GM19463 (cell line): ENCODE measurements around the gene GM2A.
"Not testable (repeated sequence)": the region's sequence is repeated elsewhere in the genome, so short reads cannot be mapped to it uniquely, and the experiment has no call there.

Experiments
- ATAC-seq: cut with Tn5 transposase; IDR thresholded peaks from one replicate; pipeline ENCODE4 v1.9.1; 2021; ENCODE audit warnings: mild to moderate bottlenecking, moderate library complexity; ENCODE audit not compliant: unreplicated experiment

The GM2A gene

GRCh38 chr5:151227918-151228447 is 25.0 kb upstream of the GM2A start:
- ATAC-seq = no peak

GRCh38 chr5:151228986-151229385 is 24.0 kb upstream of the GM2A start:
- ATAC-seq = no peak

GRCh38 chr5:151230048-151230680 is 22.8 kb upstream of the GM2A start:
- no peak for ATAC-seq

GRCh38 chr5:151231359-151231758 is 21.6 kb upstream of the GM2A start:
- ATAC-seq = no peak

- ATAC-seq = peak; percentile 41
Observed at GRCh38 chr5:151233616-151234085, 19.3 kb upstream of the GM2A start.

GRCh38 chr5:151234476-151235238 is 18.3 kb upstream of the GM2A start:
- ATAC-seq = peak; percentile 70

- ATAC-seq = not testable (repeated sequence)
Observed at GRCh38 chr5:151235239-151235571, 17.8 kb upstream of the GM2A start.

- ATAC-seq = no peak
Observed at GRCh38 chr5:151236888-151237287, 16.1 kb upstream of the GM2A start.

GRCh38 chr5:151237685-151238084 is 15.3 kb upstream of the GM2A start:
- ATAC-seq = no peak

GRCh38 chr5:151238303-151238741 is 14.7 kb upstream of the GM2A start:
- ATAC-seq = peak; percentile 55

GRCh38 chr5:151239237-151239861 is 13.6 kb upstream of the GM2A start:
- ATAC-seq = no peak

GRCh38 chr5:151240268-151240835 is 12.6 kb upstream of the GM2A start:
- ATAC-seq = not testable (repeated sequence)

GRCh38 chr5:151240924-151241635 is 11.9 kb upstream of the GM2A start:
- no peak for ATAC-seq

- ATAC-seq = no peak
Observed at GRCh38 chr5:151243127-151243526, 9.9 kb upstream of the GM2A start.

- ATAC-seq = no peak
Observed at GRCh38 chr5:151243564-151243963, 9.4 kb upstream of the GM2A start.

GRCh38 chr5:151244206-151244605 is 8.8 kb upstream of the GM2A start:
- no peak for ATAC-seq

- no peak for ATAC-seq
Observed at GRCh38 chr5:151245680-151246219, 7.2 kb upstream of the GM2A start.

GRCh38 chr5:151248651-151249050 is 4.3 kb upstream of the GM2A start:
- ATAC-seq = no peak

- ATAC-seq = no peak
Observed at GRCh38 chr5:151249281-151249680, 3.7 kb upstream of the GM2A start.

- ATAC-seq = no peak
Observed at GRCh38 chr5:151250346-151251000, 2.5 kb upstream of the GM2A start.
